PC-9 (cell line): ENCODE measurements around the gene CPTP.

ENCODE experiments used
- CTCF ChIP-seq: fragments of 200-600 bp; sonication (generic); conservative IDR thresholded peaks from 2 replicates; pipeline ENCODE4 v1.6.1; 2017; ENCODE audit warnings: mixed run types, antibody characterized with exemption, mild to moderate bottlenecking, moderate library complexity
- EZH2 ChIP-seq: fragments of 200-600 bp; sonication (generic); IDR thresholded peaks from 2 replicates; pipeline ENCODE4 v1.8.0; 2017; ENCODE audit warnings: antibody characterized with exemption, low read depth

GRCh38 chr1:1282998-1283397 is 41.6 kb upstream of the CPTP start:
- TF ChIP-seq CTCF: no peak
- TF ChIP-seq EZH2: no peak
